MCF 10A (cell line): Measurements from ENCODE around the gene LRRN2. TPM values are rescaled to one million over a fixed set of nuclear protein-coding genes. Genes with fewer than 3 reads are reported as not detected.

ENCODE experiments used
- BruUV-seq: library from RNA; stranded (reverse); fragments of 400-500 nt; replicated peaks from 2 replicates; lab custom pipeline; 2021; lab: Mats Ljungman, UMichigan
- CTCF ChIA-PET: fragments of 300-600 bp; sonication (Branson Sonifier 250); formaldehyde crosslinking; extraction: SDS; loops from one replicate; lab custom pipeline; 2021; ENCODE audit warnings: antibody characterized with exemption, inconsistent platforms; lab: Yijun Ruan, JAX
- POLR2A ChIA-PET: fragments of 300-600, 350-650 bp; sonication (Branson Sonifier 250); formaldehyde crosslinking; extraction: SDS; loops from one replicate; lab custom pipeline; 2020; ENCODE audit warnings: antibody characterized with exemption, inconsistent platforms; lab: Yijun Ruan, JAX
- DNase-seq: peaks from one replicate; pipeline ENCODE4 v3.0.0-alpha.2; 2018; ENCODE audit not compliant: unreplicated experiment
- H3K27ac Mint-ChIP-seq: one replicate; pipeline ENCODE4 v1.8.0; 2022; ENCODE audit warnings: mild to moderate bottlenecking, low read depth, mixed read lengths; ENCODE audit not compliant: unreplicated experiment
- H3K27me3 Mint-ChIP-seq: one replicate; pipeline ENCODE4 v1.8.0; 2022; ENCODE audit warnings: mixed read lengths; ENCODE audit not compliant: insufficient read depth, unreplicated experiment
- H3K36me3 Mint-ChIP-seq: one replicate; pipeline ENCODE4 v1.8.0; 2022; ENCODE audit warnings: mild to moderate bottlenecking, moderate library complexity, mixed read lengths; ENCODE audit not compliant: insufficient read depth, unreplicated experiment
- H3K4me1 Mint-ChIP-seq: one replicate; pipeline ENCODE4 v1.8.0; 2022; ENCODE audit warnings: mixed read lengths; ENCODE audit not compliant: insufficient read depth, unreplicated experiment
- H3K4me3 Mint-ChIP-seq: one replicate; pipeline ENCODE4 v1.8.0; 2022; ENCODE audit warnings: mild to moderate bottlenecking, moderate library complexity, mixed read lengths; ENCODE audit not compliant: unreplicated experiment
- H3K9me3 Mint-ChIP-seq: one replicate; pipeline ENCODE4 v1.8.0; 2022; ENCODE audit warnings: mixed read lengths; ENCODE audit not compliant: unreplicated experiment
- CTCF ChIP-seq: fragments of 200-600 bp; IDR thresholded peaks from one replicate; pipeline ENCODE4 v1.8.0; 2022; ENCODE audit warnings: antibody characterized with exemption, mild to moderate bottlenecking; ENCODE audit not compliant: unreplicated experiment
- intact Hi-C: fragments of 100-400 bp; cut with micrococcal nuclease; formaldehyde crosslinking; loops from 2 replicates; pipeline ENCODE4 v1.14.1; 2022
- total RNA-seq: library from RNA; stranded (reverse); gene quantifications from 2 replicates; pipeline ENCODE4 v1.2.3, GENCODE V29; 2022

The LRRN2 gene
- total RNA-seq, 1 experiment from 2014 or later, result not detected

DNA sequence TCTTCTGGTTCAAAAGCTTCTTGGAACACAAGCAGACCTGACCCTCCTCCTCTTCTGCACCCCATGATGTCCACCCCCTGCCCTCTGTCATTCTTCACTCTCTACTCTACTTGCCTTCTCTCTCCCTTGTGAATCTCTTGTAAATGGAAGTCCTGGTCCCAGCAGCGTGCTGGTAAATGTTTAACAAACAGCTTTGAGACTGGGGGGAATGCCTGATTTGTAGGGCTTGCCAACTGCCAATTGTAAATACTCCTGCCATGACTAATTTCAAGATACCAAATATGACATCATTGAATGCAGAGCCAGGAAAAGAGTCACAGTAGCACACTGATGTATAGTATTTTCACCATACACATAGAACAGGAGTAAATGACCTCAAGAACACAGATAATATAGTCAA lies 40.9 kb upstream of the LRRN2 start:
- no peaks in the 10 kb centered on the region for H3K27me3 Mint-ChIP-seq
- peaks cover 17% of the 10 kb centered on the region for H3K4me1 Mint-ChIP-seq
- H3K4me3 Mint-ChIP-seq, result no peak overlapping the region
- H3K36me3 Mint-ChIP-seq, result no peaks in the 10 kb centered on the region
- H3K27ac Mint-ChIP-seq, result no peak overlapping the region
- peak; percentile 70 for DNase-seq
- intact Hi-C loops, result no loop called here
- ChIA-PET POLR2A (interaction anchor here (0.7 to 1.6 kb wide), 3 partner anchors 18 to 29 kb away, joined by 3 to 9 read pairs (median 7); no protein-coding TSS in a partner anchor), CTCF (interaction anchor here (0.8 to 1.7 kb wide), 4 partner anchors 18 to 80 kb away, joined by 3 to 4 read pairs (median 4); no protein-coding TSS in a partner anchor)
- TF ChIP-seq CTCF, result no peak
- H3K9me3 Mint-ChIP-seq, result no peaks in the 10 kb centered on the region
- no TSS peak for BruUV-seq

DNA sequence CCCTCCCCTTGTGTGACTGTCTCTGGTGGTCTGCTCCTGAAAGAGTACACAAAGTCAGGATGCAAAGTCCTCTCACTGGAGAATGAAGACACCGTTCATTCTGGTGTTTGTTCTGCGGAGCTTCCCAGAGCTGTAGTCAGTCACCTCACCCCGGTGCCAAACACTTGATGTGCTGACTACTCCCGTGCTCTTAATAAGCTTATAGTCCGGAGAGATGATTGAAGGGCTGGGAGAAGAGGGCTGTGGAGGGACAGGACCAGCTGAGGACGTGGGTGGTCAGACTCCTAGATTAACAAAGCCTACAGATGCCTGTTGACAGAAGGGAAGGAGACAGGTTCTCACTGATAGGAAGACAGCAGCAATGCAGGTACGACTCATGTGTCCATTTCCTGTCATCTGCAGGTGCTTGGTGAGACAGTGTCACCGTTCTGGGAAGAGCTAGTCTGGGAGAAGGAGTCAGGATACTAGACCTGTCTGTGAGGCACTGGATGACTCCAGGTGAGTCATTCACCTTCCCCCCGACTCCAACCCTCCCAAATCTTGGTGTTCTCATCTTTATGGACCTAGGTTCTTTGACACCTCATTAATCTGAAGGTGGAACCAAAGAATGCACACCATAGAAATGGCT lies 40.4 kb upstream of the LRRN2 start:
- Mint-ChIP-seq H3K27ac (no peak overlapping the region), H3K36me3 (no peaks in the 10 kb centered on the region), H3K27me3 (no peaks in the 10 kb centered on the region), H3K4me3 (no peak overlapping the region), H3K4me1 (peaks cover 17% of the 10 kb centered on the region), H3K9me3 (no peaks in the 10 kb centered on the region)
- POLR2A ChIA-PET, result interaction anchor here (0.7 to 1.6 kb wide), 3 partner anchors 17 to 28 kb away, joined by 3 to 9 read pairs (median 7); no protein-coding TSS in a partner anchor
- CTCF ChIA-PET, result interaction anchor here (0.7 to 2.3 kb wide), 6 partner anchors 11 to 81 kb away, joined by 3 to 9 read pairs (median 4); no protein-coding TSS in a partner anchor
- intact Hi-C loops, result no loop called here
- peak; percentile 54 for DNase-seq
- TF ChIP-seq CTCF, result no peak
- no TSS peak for BruUV-seq

DNA sequence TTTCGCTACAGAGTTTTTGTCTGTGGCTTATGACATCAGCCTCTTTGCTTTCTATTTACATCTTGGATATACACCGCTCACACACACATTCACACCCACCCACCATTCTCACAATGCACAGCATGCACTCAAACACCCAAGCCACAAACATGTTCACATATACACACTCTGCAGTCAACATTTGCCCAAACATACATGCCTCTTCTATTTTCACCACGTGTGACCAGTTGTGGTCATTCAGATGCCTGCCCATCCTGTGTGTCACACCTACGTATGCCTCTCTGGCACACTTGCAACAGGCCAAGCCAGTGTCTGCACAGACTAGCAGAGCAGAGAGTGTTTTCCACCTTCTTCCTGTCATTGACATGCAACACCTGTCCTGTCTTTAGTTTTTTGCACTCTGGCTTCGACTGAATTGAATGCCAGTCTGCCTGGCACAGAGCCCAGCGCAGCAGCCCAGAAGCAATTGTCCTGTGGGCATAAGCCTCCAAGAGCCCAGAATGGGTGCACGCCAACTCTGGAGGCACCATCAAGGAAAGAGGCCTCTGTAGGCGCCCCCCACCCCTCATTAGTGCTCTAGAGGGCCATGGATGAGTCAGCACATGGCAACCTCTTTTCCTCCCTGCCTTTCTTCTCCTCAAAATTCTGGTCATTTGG lies 37.7 kb upstream of the LRRN2 start:
- no peak for TF ChIP-seq CTCF
- no peak overlapping the region for H3K4me3 Mint-ChIP-seq
- H3K27ac Mint-ChIP-seq, result no peak overlapping the region
- H3K27me3 Mint-ChIP-seq, result no peaks in the 10 kb centered on the region
- CTCF ChIA-PET, result interaction anchor here (0.5 to 2.3 kb wide), 4 partner anchors 15 to 218 kb away, joined by 4 to 9 read pairs (median 7); no protein-coding TSS in a partner anchor
- no TSS peak for BruUV-seq
- H3K4me1 Mint-ChIP-seq, result peaks cover 17% of the 10 kb centered on the region
- H3K36me3 Mint-ChIP-seq, result no peaks in the 10 kb centered on the region
- peaks cover 8% of the 10 kb centered on the region for H3K9me3 Mint-ChIP-seq
- peak; percentile 43 for DNase-seq
- POLR2A ChIA-PET, result no interaction called here
- intact Hi-C loops, result no loop called here
